GM12875 (cell line): ENCODE measurements around the gene FAM9C.

ENCODE experiments used
- H3K4me3 ChIP-seq: one replicate; pipeline ENCODE4 v1.5.1; 2011; ENCODE audit warnings: low read depth, low read length, control low read depth
- TF ChIP-seq, protein P1 (sequence below): IDR thresholded peaks from 2 replicates; pipeline ENCODE4 v1.5.1; 2011; ENCODE audit warnings: low read depth, mild to moderate bottlenecking, control low read depth, inconsistent platforms, low read length, moderate library complexity, borderline replicate concordance; ENCODE audit not compliant: insufficient read depth

The FAM9C gene

DNA sequence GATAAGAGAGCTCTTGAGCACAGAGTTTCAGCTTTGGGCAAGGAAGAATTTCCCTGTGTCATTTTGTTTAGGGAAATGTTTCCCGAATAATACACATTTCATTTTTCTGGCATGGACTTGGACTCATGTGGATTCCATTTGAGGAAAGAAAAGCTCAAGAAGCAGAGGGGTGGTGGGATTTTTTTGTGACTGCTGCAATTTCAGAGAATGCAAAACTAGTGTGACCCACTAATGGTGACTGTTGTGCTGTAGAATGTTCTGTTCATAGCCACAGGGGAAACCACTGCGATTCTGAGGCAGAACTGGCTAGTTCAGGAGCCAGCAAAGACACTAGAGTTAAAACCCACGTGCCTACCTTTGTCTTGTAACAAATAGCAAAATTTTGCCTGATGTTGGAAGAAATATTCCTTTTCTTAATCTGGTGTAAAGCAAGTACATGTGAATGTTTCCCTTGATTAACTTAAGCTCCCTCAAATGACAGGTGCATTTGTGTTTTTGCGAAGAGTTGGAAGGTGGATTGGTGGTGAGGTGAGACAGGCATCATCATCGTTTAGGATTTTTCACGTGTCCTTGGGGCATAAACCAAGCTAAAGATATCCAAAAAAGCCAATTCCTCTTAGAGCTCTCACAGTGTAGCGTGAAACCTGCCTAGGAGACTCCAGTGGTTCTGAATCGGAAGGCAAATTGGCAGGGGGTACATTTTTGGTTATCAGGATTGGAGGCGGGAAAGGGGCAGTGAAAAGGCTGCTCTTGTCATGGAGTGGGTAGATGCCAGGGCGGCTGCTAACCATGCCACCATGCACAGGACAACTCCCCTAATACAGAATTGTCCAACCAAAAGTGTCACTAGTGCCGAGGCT, 38.0 kb upstream of the FAM9C start:
- TF ChIP-seq, protein P1, sequence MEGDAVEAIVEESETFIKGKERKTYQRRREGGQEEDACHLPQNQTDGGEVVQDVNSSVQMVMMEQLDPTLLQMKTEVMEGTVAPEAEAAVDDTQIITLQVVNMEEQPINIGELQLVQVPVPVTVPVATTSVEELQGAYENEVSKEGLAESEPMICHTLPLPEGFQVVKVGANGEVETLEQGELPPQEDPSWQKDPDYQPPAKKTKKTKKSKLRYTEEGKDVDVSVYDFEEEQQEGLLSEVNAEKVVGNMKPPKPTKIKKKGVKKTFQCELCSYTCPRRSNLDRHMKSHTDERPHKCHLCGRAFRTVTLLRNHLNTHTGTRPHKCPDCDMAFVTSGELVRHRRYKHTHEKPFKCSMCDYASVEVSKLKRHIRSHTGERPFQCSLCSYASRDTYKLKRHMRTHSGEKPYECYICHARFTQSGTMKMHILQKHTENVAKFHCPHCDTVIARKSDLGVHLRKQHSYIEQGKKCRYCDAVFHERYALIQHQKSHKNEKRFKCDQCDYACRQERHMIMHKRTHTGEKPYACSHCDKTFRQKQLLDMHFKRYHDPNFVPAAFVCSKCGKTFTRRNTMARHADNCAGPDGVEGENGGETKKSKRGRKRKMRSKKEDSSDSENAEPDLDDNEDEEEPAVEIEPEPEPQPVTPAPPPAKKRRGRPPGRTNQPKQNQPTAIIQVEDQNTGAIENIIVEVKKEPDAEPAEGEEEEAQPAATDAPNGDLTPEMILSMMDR, result no peak
- no peak overlapping the region for H3K4me3 ChIP-seq

DNA sequence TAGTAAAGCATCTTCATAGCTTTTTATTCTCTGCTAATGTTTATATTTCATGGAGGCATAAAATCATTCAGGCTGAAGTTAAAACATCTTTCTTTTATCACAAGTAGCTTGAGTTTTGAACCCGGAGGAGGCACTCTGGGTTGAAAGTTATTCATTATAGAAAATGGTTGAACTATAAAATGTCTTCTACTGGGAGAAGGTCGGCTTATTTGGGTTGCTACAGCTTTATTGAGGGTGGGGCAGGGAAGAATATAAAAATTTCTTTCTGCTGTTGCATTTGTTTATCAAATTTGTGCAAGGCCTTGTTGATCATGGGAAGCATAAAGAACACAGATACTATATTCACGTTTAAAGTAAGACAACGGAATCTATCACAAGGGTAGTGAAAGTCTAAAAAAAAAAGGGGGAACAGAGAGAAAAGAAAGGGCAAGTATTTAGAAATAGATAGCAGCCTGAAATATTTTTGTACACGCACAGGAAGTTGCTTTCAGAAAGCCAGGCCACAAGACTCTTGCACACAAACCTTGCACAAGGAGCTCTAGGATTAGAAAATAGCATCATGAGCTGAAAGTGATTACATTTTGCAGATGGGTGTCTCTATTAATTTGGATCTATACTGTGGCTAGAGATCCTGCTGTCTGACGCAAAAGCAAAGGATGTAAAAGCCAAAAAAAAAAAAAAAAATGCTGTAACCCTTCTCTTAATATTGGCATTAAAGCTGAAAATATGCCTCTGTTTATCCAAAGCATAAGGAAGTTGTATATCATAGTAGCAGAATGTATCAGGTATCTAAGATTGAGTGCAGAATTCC, 37.2 kb upstream of the FAM9C start:
- no peak overlapping the region for H3K4me3 ChIP-seq
- TF ChIP-seq, protein P1, result no peak

DNA sequence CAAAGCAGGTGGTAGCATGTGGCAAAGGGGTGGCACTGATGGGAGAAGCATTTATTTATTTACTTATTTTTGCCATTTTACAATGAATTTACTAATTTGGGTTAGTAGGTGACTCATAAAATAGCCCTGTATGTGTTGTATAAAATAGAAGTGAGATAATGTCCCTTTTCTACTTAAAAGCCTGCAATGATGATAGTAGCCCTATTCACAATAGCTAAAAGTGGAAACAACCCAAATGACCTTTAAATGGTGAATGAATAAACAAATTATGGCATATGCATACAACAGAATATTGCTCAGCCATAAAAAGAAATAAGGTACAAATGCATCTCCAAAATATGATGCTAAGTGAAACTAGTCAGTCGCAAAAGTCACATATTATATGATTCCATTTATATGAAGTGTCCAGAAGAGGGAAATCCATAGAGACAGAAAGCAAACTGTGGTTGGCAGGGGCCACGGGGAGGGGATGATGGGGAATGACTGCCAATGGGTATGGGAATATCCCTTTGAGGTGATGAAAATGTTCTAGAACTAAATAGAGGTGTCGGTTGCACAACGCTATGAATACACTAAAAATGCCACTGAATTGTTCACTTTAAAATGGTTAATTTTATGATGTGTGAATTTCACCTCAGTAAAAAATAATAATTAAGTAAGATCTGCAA, 35.8 kb upstream of the FAM9C start:
- H3K4me3 ChIP-seq, result no peak overlapping the region
- TF ChIP-seq, protein P1, result no peak

DNA sequence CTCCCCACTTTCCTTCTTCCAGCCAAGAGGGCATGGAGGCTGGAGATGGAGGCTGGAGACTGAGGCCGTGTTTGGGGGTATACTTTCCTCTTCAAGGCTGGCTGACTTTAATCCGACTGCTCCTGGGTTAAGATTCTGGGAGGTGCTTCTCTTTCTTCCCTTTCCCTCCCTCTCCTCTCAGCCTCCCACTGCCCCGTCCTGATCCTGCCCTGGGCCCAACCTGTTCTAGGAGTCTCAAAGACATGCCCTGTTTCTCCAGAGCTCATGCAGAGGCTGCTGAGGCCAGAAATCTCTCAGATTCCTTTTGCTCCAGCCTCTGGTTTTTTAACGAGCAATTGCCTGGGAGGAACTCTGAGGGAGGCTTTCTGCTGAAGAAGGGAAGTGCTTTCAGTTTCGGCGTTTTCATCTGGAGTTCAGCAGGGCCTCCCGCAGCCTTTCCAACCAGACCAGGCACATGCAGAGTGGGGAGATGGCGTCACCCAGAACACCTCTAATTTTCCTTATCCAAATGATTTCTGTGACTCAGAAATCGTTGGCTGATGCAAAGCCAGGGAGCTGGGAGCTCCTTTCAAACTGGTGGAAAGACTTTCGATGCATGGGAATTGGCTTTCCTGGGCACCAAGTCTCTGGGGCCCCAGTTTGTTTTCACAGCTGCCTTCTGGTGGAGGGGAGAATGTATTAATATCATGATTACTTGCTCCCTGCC, 34.5 kb upstream of the FAM9C start:
- TF ChIP-seq, protein P1, result no peak
- no peak overlapping the region for H3K4me3 ChIP-seq

DNA sequence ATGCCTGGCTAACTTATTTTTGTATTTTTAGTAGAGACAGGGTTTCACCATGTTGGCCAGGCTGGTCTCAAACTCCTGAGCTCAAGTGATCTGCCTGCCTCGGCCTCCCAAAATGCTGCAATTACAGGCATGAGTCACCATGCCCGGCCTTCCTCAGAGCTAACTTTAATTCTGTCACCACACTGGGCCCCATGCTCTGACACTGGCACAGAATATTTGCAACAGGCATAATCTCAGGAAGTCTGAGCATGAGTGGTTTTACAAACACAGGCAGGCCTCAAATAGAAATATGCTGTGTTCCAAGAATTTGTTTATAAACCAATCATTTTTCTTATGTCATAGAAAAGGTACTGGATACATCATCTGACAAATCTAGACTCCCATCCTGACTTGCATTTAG, 32.7 kb upstream of the FAM9C start:
- TF ChIP-seq, protein P1, result no peak
- H3K4me3 ChIP-seq, result no peak overlapping the region

DNA sequence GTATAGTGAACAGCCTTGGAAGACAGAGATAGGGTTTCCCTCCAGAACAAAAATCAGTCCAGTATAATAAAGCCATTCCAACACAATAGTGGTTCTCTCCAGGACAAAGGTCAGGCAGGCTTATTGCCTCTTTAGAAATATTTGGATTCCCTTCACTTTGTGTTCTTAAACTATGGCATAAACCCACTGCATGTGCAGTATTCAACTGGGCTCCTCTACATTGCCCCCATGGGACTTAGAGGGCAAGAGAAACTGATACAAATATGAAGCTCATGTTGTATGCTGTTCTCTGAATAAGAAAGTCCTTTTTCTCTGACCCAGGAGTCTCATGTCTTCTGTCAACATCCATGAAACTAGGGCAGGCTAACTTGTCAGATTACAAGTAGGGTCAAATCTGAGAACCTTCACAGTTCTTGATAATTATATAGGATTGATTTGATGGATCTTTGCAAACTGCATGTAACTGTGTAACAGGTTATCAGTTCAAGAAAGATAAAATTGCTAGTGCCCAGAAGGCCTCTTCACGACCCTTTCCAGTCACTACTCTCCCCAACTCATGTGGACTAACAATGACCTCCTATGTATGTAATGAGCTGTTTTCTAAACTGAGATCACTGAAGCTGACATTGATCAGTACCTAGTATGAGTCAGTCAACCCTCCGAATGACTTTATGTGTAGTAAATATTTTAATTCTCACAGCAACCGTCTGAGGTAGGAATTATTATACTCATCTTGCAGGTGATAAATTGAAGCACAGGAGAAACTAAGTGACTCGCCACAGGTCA, 31.9 kb upstream of the FAM9C start:
- no peak overlapping the region for H3K4me3 ChIP-seq
- TF ChIP-seq, protein P1, result no peak
